ENCODE results near the gene FAM111A. TPM values are rescaled to one million over a fixed set of nuclear protein-coding genes. Genes with fewer than 3 reads are reported as not detected.

Gene FAM111A
- total and polyA plus RNA-seq, 10 of the 15 experiments (the other 5 are each of a cell fraction or from before 2014, with no cell fraction given): 26.6 to 95.0 (median 67.5) TPM

- TF ChIP-seq ZNF592 (IDR thresholded peaks at IDR 0.05) (0 out of 2 replicates have a peak, but pooled peaks have one; percentile 35), PML (IDR thresholded peaks at IDR 0.05; ENCODE audit: low read length) (peak; percentile 76; the same call in 1 of the 2 replicates), BCL3 (IDR thresholded peaks at IDR 0.05; ENCODE audit: borderline replicate concordance, insufficient read depth, low read depth, low read length, poor library complexity, severe bottlenecking) (peak; percentile 41), MYB (IDR thresholded peaks at IDR 0.05; ENCODE audit: borderline replicate concordance, low read depth, low read length) (no peak), ZBED1 (IDR thresholded peaks at IDR 0.05; ENCODE audit: borderline replicate concordance) (peak; percentile 44; the same call in 1 of the 2 replicates), CREB1 (IDR thresholded peaks at IDR 0.05; ENCODE audit: low read depth) (peak; percentile 57), SMC3 (IDR thresholded peaks at IDR 0.05; ENCODE audit: borderline replicate concordance, low read length) (peak; percentile 92), SP1 (IDR thresholded peaks at IDR 0.05; ENCODE audit: low read depth, low read length) (peak; percentile 45), RAD51 (IDR thresholded peaks at IDR 0.05) (no peak), ATF7 (IDR thresholded peaks at IDR 0.05; ENCODE audit: low read depth) (peak; percentile 97), NBN (IDR thresholded peaks at IDR 0.05) (peak; percentile 98), ETV6 (conservative IDR thresholded peaks at IDR 0.05 in 1 of 2, IDR thresholded peaks at IDR 0.05 in 1 of 2; ENCODE audit: borderline replicate concordance in 1 of 2, low read depth in 1 of 2) (no peak), YY1 (IDR thresholded peaks at IDR 0.05; ENCODE audit: low read depth, low read length) (peak; percentile 76), SMARCA5 (IDR thresholded peaks at IDR 0.05) (peak; percentile 62), STAT3 (IDR thresholded peaks at IDR 0.05; ENCODE audit: low read depth, low read length) (no peak), STAT1 (conservative IDR thresholded peaks at IDR 0.05) (peak; percentile 84; the same call in 1 of the 2 replicates), PKNOX1 (IDR thresholded peaks at IDR 0.05) (peak; percentile 98), POLR2AphosphoS5 (IDR thresholded peaks at IDR 0.05; ENCODE audit: low read length) (peak; percentile 56; the same call in 1 of the 2 replicates), TCF12 (IDR thresholded peaks at IDR 0.05; ENCODE audit: low read depth, low read length) (0 out of 2 replicates have a peak, but pooled peaks have one; percentile 26)
- TF ChIP-seq, protein P1, sequence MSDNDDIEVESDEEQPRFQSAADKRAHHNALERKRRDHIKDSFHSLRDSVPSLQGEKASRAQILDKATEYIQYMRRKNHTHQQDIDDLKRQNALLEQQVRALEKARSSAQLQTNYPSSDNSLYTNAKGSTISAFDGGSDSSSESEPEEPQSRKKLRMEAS (IDR thresholded peaks at IDR 0.05; ENCODE audit: low read depth, low read length): peak; percentile 57
- TF ChIP-seq, protein P2, sequence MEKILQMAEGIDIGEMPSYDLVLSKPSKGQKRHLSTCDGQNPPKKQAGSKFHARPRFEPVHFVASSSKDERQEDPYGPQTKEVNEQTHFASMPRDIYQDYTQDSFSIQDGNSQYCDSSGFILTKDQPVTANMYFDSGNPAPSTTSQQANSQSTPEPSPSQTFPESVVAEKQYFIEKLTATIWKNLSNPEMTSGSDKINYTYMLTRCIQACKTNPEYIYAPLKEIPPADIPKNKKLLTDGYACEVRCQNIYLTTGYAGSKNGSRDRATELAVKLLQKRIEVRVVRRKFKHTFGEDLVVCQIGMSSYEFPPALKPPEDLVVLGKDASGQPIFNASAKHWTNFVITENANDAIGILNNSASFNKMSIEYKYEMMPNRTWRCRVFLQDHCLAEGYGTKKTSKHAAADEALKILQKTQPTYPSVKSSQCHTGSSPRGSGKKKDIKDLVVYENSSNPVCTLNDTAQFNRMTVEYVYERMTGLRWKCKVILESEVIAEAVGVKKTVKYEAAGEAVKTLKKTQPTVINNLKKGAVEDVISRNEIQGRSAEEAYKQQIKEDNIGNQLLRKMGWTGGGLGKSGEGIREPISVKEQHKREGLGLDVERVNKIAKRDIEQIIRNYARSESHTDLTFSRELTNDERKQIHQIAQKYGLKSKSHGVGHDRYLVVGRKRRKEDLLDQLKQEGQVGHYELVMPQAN (conservative IDR thresholded peaks at IDR 0.05): 0 out of 2 replicates have a peak, but pooled peaks have one; percentile 53
Measured at GRCh38 chr11:59171508-59172322, 29.1 kb downstream of the FAM111A start, which contains the start of gene DTX4 (continued).

All from GM12878 (cell line).